OCI-LY7 (cell line): Measurements from ENCODE around the gene CFAP119. TPM values are rescaled to one million over a fixed set of nuclear protein-coding genes. Genes with fewer than 3 reads are reported as not detected.

ENCODE experiments used
- BruUV-seq: library from RNA; stranded (reverse); fragments of 400-500 nt; replicated peaks from 2 replicates; lab custom pipeline; 2021; lab: Mats Ljungman, UMichigan
- CTCF ChIA-PET: fragments of 300-600 bp; sonication (Branson Sonifier 250); formaldehyde crosslinking; loops from one replicate; lab custom pipeline; 2022; ENCODE audit warnings: antibody characterized with exemption; ENCODE audit not compliant: unreplicated experiment; lab: Charles Lee
- POLR2A ChIA-PET: fragments of 300-600 bp; sonication (Branson Sonifier 250); formaldehyde crosslinking; loops from one replicate; lab custom pipeline; 2022; ENCODE audit warnings: antibody characterized with exemption; lab: Charles Lee
- DNase-seq: peaks from one replicate; pipeline ENCODE4 v3.0.0-alpha.2; 2015; ENCODE audit warnings: low spot score
- H2AFZ ChIP-seq: fragments of 200-600 bp; sonication (generic), shearing (Covaris generic); 2 replicates; pipeline ENCODE4 v1.6.1; 2014; ENCODE audit warnings: mild to moderate bottlenecking, antibody characterized with exemption, low read length, moderate library complexity
- H3K27ac ChIP-seq: fragments of 200-600 bp; sonication (generic); 2 replicates; pipeline ENCODE4 v1.5.1; 2014; ENCODE audit warnings: mixed run types, low read depth, mild to moderate bottlenecking, moderate library complexity, low read length, inconsistent platforms; ENCODE audit not compliant: poor library complexity, severe bottlenecking
- H3K36me3 ChIP-seq: fragments of 200-600 bp; sonication (generic); 2 replicates; pipeline ENCODE4 v1.6.1; 2014; ENCODE audit warnings: mild to moderate bottlenecking, antibody characterized with exemption, low read length, moderate library complexity, mixed read lengths; ENCODE audit not compliant: insufficient read depth
- H3K4me1 ChIP-seq: fragments of 200-600 bp; sonication (generic); 2 replicates; pipeline ENCODE4 v1.5.1; 2014; ENCODE audit warnings: mild to moderate bottlenecking, low read length; ENCODE audit not compliant: insufficient read depth, poor library complexity, severe bottlenecking
- H3K4me2 ChIP-seq: fragments of 200-600 bp; sonication (generic); 2 replicates; pipeline ENCODE4 v1.6.1; 2014; ENCODE audit warnings: mild to moderate bottlenecking, low read length
- H3K4me3 ChIP-seq: fragments of 200-600 bp; sonication (generic); 2 replicates; pipeline ENCODE4 v1.5.1; 2014; ENCODE audit warnings: mild to moderate bottlenecking, low read depth, low read length; ENCODE audit not compliant: poor library complexity, severe bottlenecking
- H3K79me2 ChIP-seq: fragments of 200-600 bp; sonication (generic); 2 replicates; pipeline ENCODE4 v1.6.1; 2016; ENCODE audit warnings: low read depth, mild to moderate bottlenecking, low read length, moderate library complexity, mixed read lengths; ENCODE audit not compliant: insufficient read depth
- H3K9me2 ChIP-seq: fragments of 200-600 bp; sonication (generic); 2 replicates; pipeline ENCODE4 v1.6.1; 2016; ENCODE audit warnings: mild to moderate bottlenecking, low read length, mixed read lengths; ENCODE audit not compliant: insufficient read depth
- H3K9me3 ChIP-seq: fragments of 200-600 bp; sonication (generic); 2 replicates; pipeline ENCODE4 v1.6.1; 2014; ENCODE audit warnings: mild to moderate bottlenecking, mixed run types, low read length, mixed read lengths
- H4K20me1 ChIP-seq: fragments of 200-600 bp; sonication (generic); 2 replicates; pipeline ENCODE4 v1.6.1; 2014; ENCODE audit warnings: mild to moderate bottlenecking, antibody characterized with exemption, low read length, moderate library complexity, mixed read lengths; ENCODE audit not compliant: insufficient read depth
- EZH2phosphoT487 ChIP-seq: fragments of 200-600 bp; sonication (generic); IDR thresholded peaks from 2 replicates; pipeline ENCODE4 v1.6.1; 2018; ENCODE audit warnings: low read depth, borderline replicate concordance, mild to moderate bottlenecking, mixed run types, antibody characterized with exemption, low read length, moderate library complexity, mixed read lengths
- intact Hi-C: fragments of 100-400 bp; cut with micrococcal nuclease; formaldehyde crosslinking; loops from one replicate; pipeline ENCODE4 v1.10.0; 2022; ENCODE audit not compliant: unreplicated experiment
- total RNA-seq, 2 experiments: library from RNA; depleted of rRNA in 1 of 2; stranded (reverse); fragments of >200 nt in 1 of 2; shearing (Covaris generic) in 1 of 2; gene quantifications; 2 replicates each; pipeline ENCODE4 v1.2.3, GENCODE V29; 2014 to 2022
- TF ChIP-seq, protein P1 (sequence below): fragments of 200-600 bp; sonication (generic); conservative IDR thresholded peaks from 2 replicates; pipeline ENCODE4 v1.5.1; 2014; ENCODE audit warnings: mild to moderate bottlenecking, antibody characterized with exemption, low read length, moderate library complexity, mixed read lengths

Gene CFAP119
- total RNA-seq, 2 experiments from 2014 or later, result 25.0 to 27.4 TPM

DNA sequence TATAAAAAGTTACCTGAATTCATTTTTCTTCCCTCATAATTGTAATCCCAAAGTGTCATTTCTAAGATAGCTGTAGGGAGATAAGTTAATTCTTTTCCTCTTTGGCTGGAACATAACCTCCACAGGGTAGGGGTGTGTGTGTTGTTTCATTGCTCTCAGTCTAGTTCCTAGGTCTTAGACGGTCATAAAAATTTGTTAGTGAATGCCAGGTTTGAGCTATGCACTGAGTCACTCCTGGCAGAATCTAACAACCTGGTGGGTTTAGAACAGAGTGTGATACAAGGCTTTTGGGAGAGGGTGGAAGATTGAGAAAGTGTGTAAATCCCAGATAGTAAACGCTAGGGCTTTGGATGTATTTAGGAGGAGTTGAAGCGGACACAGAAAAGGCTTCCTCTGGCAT lies 14.5 kb downstream of the CFAP119 start:
- H3K4me3 ChIP-seq, result peak overlapping the region; percentile 87
- BruUV-seq, result no TSS peak
- peaks cover 15% of the 10 kb centered on the region for H3K4me1 ChIP-seq
- H3K9me3 ChIP-seq, result no peaks in the 10 kb centered on the region
- H3K79me2 ChIP-seq, result peaks cover 13% of the 10 kb centered on the region
- no peak for TF ChIP-seq EZH2phosphoT487
- TF ChIP-seq, protein P1, sequence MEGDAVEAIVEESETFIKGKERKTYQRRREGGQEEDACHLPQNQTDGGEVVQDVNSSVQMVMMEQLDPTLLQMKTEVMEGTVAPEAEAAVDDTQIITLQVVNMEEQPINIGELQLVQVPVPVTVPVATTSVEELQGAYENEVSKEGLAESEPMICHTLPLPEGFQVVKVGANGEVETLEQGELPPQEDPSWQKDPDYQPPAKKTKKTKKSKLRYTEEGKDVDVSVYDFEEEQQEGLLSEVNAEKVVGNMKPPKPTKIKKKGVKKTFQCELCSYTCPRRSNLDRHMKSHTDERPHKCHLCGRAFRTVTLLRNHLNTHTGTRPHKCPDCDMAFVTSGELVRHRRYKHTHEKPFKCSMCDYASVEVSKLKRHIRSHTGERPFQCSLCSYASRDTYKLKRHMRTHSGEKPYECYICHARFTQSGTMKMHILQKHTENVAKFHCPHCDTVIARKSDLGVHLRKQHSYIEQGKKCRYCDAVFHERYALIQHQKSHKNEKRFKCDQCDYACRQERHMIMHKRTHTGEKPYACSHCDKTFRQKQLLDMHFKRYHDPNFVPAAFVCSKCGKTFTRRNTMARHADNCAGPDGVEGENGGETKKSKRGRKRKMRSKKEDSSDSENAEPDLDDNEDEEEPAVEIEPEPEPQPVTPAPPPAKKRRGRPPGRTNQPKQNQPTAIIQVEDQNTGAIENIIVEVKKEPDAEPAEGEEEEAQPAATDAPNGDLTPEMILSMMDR, result no peak
- H3K9me2 ChIP-seq, result no peaks in the 10 kb centered on the region
- H3K36me3 ChIP-seq, result peaks cover 40% of the 10 kb centered on the region
- intact Hi-C loops, result no loop called here
- H2AFZ ChIP-seq, result peak overlapping the region; percentile 76
- H3K4me2 ChIP-seq, result peak overlapping the region; percentile 70
- ChIA-PET CTCF (interaction anchor here (1.5 kb wide), 1 partner anchor 50 kb away, joined by 4 read pairs; no protein-coding TSS in a partner anchor), POLR2A (interaction anchor here (0.7 to 1.5 kb wide), 9 partner anchors 12 to 70 kb away, joined by 3 to 5 read pairs (median 3); partner anchors contain the start of gene RNF40)
- 0 out of 2 replicates have a peak, but pooled peaks cover 4% of the 10 kb centered on the region for H4K20me1 ChIP-seq
- DNase-seq, result no peak
- H3K27ac ChIP-seq, result peak overlapping the region; percentile 40

DNA sequence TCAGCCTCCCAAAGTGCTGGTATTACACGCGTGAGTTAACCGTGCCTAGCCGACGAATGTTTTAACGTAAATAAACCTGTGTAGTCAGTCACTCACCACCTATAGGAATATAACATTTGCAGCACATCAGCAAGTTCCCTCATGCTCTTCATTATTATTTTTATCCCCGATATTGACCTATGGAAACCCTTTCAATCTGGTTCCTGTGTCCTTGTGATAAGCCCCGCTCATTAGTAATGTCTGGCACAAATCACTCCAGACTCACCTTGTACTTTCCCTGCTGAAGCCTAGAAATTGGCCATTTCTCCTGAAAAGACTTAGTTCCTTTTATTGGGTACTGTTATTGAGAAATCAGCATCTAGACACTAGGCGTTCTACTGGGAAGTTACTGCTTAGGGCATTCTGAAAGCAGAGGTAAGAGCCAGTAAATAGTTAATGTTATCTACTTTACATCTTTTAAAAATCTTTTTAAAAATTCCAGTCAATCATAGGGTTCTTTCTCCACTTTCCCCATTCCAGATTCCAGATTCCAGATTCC lies 15.2 kb downstream of the CFAP119 start:
- no peak overlapping the region for H3K4me3 ChIP-seq
- no peak overlapping the region for H3K27ac ChIP-seq

DNA sequence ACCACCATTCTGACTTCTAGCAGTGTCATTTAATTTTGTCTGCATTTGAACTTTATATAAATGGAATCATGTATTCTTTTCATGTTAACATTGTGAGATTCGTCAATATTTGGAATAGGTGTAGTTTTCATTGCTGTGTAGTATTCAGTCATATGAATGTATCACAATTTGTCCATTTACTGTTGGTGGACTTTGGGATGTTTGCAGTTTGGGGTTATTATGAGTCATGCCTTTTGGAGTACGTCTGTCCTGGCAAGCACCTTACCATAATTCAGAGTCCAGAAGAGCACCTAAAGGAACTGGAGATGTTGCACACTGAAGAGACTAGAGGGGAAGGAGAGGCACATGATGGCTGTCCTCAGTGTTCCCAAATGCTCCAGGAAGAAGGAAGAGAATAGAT lies 16.8 kb downstream of the CFAP119 start:
- no peak overlapping the region for H3K4me2 ChIP-seq
- intact Hi-C loops, result no loop called here

More for the DNA sequence above, 15.2 kb downstream of the CFAP119 start:
- ChIA-PET POLR2A (interaction anchor here (1.3 to 1.5 kb wide), 3 partner anchors 25 to 47 kb away, joined by 3 read pairs; no protein-coding TSS in a partner anchor), CTCF (interaction anchor here (1.5 kb wide), 1 partner anchor 50 kb away, joined by 4 read pairs; no protein-coding TSS in a partner anchor)
- Histone ChIP-seq H3K79me2 (peaks cover 13% of the 10 kb centered on the region), H2AFZ (no peak overlapping the region), H4K20me1 (0 out of 2 replicates have a peak, but pooled peaks cover 4% of the 10 kb centered on the region), H3K4me2 (no peak overlapping the region), H3K36me3 (peaks cover 46% of the 10 kb centered on the region), H3K4me1 (peaks cover 15% of the 10 kb centered on the region), H3K9me3 (no peaks in the 10 kb centered on the region), H3K9me2 (no peaks in the 10 kb centered on the region)
- TF ChIP-seq EZH2phosphoT487, result no peak
- no TSS peak for BruUV-seq
- no peak for DNase-seq
- intact Hi-C loops, result no loop called here

More for the DNA sequence above, 16.8 kb downstream of the CFAP119 start:
- no TSS peak for BruUV-seq
- no peak for DNase-seq
- H3K36me3 ChIP-seq, result peaks cover 46% of the 10 kb centered on the region
- no peaks in the 10 kb centered on the region for H3K9me2 ChIP-seq
- TF ChIP-seq, protein P1, result no peak
- no peak for TF ChIP-seq EZH2phosphoT487
- H3K4me1 ChIP-seq, result peaks cover 15% of the 10 kb centered on the region
- no peaks in the 10 kb centered on the region for H4K20me1 ChIP-seq
- ChIA-PET POLR2A (interaction anchor here (0.6 kb wide), 1 partner anchor 66 kb away, joined by 9 read pairs; no protein-coding TSS in a partner anchor), CTCF (no interaction called here)
- peaks cover 7% of the 10 kb centered on the region for H3K79me2 ChIP-seq
- H3K9me3 ChIP-seq, result no peaks in the 10 kb centered on the region
- H3K27ac ChIP-seq, result no peak overlapping the region
- H3K4me3 ChIP-seq, result no peak overlapping the region
- no peak overlapping the region for H2AFZ ChIP-seq
